ENCODE results near the gene YPEL2.
"Not testable (repeated sequence)": the region's sequence is repeated elsewhere in the genome, so short reads cannot be mapped to it uniquely, and the experiment has no call there.

The YPEL2 gene

DNA sequence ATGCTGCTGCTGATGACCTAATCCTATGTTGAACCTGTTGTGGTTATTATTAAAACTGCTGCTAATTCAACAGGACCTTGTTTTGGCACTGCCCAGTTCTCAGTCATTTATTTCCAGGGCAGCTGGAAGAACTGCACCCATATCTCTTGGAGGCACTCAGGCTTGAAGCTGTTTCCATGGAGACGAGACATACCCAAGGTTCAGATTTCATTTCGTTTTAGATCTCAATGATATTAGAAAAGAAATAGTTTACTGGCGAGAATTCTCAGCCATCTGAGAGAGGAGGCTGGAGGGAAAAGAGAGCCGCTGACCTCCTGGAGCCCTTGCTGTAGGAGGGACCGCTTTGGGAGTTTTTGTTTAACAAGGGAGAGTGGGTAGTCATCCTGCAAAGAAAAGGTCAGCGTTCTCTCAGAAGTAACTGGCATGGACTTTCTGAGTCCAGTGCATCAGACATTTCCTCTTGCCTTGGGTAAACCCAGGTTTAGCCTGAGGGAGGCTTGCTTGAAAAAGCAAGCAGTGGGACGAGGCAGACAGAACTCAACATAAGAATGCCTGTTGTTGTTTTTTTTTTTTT is 75.4 kb downstream of the YPEL2 start:
- H3K4me1 Mint-ChIP-seq = peaks cover 31% of the 10 kb centered on the region
- H3K27me3 Mint-ChIP-seq (ENCODE audit: low read depth) = no peaks in the 10 kb centered on the region
- peak overlapping the region; percentile 92 to 97 (median 96) for H3K27ac Mint-ChIP-seq
- H3K9me3 Mint-ChIP-seq = peaks cover 4% of the 10 kb centered on the region
- TF ChIP-seq, protein P1, sequence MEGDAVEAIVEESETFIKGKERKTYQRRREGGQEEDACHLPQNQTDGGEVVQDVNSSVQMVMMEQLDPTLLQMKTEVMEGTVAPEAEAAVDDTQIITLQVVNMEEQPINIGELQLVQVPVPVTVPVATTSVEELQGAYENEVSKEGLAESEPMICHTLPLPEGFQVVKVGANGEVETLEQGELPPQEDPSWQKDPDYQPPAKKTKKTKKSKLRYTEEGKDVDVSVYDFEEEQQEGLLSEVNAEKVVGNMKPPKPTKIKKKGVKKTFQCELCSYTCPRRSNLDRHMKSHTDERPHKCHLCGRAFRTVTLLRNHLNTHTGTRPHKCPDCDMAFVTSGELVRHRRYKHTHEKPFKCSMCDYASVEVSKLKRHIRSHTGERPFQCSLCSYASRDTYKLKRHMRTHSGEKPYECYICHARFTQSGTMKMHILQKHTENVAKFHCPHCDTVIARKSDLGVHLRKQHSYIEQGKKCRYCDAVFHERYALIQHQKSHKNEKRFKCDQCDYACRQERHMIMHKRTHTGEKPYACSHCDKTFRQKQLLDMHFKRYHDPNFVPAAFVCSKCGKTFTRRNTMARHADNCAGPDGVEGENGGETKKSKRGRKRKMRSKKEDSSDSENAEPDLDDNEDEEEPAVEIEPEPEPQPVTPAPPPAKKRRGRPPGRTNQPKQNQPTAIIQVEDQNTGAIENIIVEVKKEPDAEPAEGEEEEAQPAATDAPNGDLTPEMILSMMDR (IDR thresholded peaks at IDR 0.05; ENCODE audit: unreplicated experiment in 3 of 3) = no peak
- peak overlapping the region; percentile 17 to 58 (median 31) for H3K4me3 Mint-ChIP-seq
- H3K36me3 Mint-ChIP-seq (ENCODE audit: low read depth) = peaks cover 22% of the 10 kb centered on the region

DNA sequence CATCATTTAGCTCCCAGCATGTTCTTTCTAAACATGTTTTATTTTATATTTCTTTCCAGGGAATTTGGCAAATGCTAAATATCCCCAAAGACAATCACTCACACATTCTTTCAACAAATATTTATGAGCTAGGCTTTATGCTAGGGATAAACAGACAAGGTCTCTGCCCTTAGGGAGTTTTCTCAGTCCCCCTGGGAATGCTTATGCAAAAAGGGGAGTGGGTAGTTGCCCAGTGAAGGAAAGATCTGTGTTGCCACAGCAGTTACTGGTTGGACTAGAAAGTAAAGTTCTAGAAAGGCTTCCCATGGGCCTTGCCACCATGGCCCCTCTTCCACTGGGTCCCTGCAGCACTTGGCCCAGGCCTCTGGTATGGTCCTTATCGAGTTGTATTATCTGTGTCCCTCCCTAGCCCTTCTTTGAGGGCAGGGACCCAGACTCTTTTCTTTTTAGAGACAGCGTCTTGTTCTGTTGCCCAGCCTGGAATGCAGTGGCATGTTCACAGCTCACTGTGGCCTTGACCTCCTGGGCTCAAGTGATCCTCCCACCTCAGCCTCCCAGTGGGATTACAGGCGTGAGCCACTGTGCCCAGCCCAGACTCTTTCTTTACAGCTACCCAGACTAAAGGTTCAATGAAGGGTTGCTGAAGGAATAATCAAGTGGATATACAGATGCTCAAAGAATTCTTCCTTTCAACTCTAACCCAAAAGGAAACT is 78.0 kb downstream of the YPEL2 start:
- H3K27ac Mint-ChIP-seq = peak overlapping the region; percentile 34 to 78 (median 62)
- no peak overlapping the region for H3K4me3 Mint-ChIP-seq
- H3K9me3 Mint-ChIP-seq = peaks cover 4% of the 10 kb centered on the region
- TF ChIP-seq, protein P1 (IDR thresholded peaks at IDR 0.05; ENCODE audit: unreplicated experiment in 3 of 3) = no peak
- H3K4me1 Mint-ChIP-seq = peaks cover 28% of the 10 kb centered on the region
- peaks cover 5% of the 10 kb centered on the region for H3K27me3 Mint-ChIP-seq (ENCODE audit: low read depth)
- H3K36me3 Mint-ChIP-seq (ENCODE audit: low read depth) = peaks cover 10% of the 10 kb centered on the region

DNA sequence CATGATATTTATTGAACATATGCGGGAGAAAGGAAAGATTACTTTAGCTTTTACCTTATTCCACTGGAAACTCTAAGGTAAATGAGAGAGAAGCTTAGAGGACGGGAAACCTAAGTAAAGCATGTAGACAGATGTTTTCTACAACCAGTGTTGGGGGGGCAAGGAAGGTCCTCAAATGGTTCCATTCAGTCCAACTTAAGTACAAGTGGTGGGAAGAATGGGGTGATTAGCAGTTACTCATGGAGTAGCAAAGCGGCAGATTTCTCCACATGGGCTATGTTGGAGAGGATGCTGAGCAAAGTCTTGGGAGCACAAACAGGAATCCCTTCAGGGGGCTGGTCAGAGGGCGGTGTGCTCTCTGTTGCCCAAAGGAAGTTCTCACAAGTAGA is 78.6 kb downstream of the YPEL2 start:
- no peak overlapping the region for H3K4me3 Mint-ChIP-seq

DNA sequence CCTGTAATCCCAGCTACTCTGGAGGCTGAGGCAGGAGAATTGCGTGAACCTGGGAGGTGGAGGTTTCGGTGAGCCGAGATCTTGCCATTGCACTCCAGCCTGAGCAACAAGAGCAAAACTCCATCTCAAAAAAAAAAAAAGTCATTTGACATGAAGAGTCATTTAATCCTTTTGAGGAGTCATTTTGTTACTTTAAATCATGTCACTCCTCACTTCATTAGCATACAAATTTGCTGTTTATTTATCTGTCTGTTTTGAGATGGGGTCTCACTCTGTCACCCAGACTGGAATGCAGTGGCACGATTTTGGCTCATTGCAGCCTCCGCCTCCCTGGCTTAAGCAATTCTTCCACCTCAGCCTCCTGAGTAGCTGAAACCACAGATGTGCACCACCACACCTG is 81.0 kb downstream of the YPEL2 start:
- not testable (repeated sequence) for H3K36me3 Mint-ChIP-seq (ENCODE audit: low read depth); H3K9me3 Mint-ChIP-seq; H3K4me3 Mint-ChIP-seq
- H3K27ac Mint-ChIP-seq = peak overlapping the region in 1 of 3 experiments; percentile 50
- H3K4me1 Mint-ChIP-seq = peaks cover 10% of the 10 kb centered on the region
- H3K27me3 Mint-ChIP-seq (ENCODE audit: low read depth) = peaks cover 11% of the 10 kb centered on the region

More for the DNA sequence above, 78.6 kb downstream of the YPEL2 start:
- TF ChIP-seq, protein P1 (IDR thresholded peaks at IDR 0.05; ENCODE audit: unreplicated experiment in 3 of 3) = no peak
- Mint-ChIP-seq H3K36me3 (ENCODE audit: low read depth) (peaks cover 8% of the 10 kb centered on the region), H3K4me1 (peaks cover 27% of the 10 kb centered on the region), H3K27me3 (ENCODE audit: low read depth) (peaks cover 5% of the 10 kb centered on the region), H3K27ac (no peak overlapping the region), H3K9me3 (peaks cover 4% of the 10 kb centered on the region)

DNA sequence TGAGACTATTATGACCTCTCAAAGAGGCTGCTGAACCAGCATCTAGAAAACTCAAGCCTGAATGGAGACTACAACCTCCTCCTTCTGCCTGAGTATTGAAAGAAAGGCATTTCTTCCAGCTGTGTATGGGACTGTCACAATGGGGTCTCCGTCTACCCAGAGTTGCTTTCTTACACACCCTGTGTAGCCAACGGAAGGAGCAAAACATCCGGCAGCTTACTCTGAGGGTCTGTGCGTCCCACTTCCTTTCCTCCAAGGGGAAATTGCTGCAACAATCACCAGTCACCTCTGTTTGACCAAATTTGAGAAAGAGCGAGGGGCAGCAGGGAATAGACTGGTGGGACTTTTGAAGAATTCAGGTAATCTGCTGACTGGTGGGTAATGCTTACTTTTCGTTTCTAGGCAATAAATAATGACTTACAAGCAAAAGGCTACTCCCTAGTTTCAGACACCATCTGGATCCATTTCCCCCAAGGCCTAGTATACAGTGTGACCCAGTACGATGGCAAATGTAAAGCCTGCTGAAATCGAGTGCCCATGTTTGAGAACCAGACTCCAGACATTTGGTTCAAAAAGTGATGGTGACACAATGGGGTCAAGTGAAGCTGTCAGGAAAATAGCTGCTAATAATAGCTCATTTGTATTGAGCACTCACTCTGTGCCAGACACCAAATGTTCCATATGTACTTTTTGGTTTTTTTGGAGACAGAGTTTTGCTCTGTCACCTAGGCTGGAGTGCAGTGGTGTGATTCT is 81.7 kb downstream of the YPEL2 start:
- TF ChIP-seq, protein P1 (IDR thresholded peaks at IDR 0.05; ENCODE audit: unreplicated experiment in 3 of 3) = no peak
- H3K36me3 Mint-ChIP-seq (ENCODE audit: low read depth) = peaks cover 8% of the 10 kb centered on the region
- peaks cover 10% of the 10 kb centered on the region for H3K4me1 Mint-ChIP-seq
- peaks cover 4% of the 10 kb centered on the region for H3K9me3 Mint-ChIP-seq
- peak overlapping the region in 2 of 3 experiments; percentile 50 to 55 for H3K27ac Mint-ChIP-seq
- no peak overlapping the region for H3K4me3 Mint-ChIP-seq
- H3K27me3 Mint-ChIP-seq (ENCODE audit: low read depth) = peaks cover 11% of the 10 kb centered on the region

DNA sequence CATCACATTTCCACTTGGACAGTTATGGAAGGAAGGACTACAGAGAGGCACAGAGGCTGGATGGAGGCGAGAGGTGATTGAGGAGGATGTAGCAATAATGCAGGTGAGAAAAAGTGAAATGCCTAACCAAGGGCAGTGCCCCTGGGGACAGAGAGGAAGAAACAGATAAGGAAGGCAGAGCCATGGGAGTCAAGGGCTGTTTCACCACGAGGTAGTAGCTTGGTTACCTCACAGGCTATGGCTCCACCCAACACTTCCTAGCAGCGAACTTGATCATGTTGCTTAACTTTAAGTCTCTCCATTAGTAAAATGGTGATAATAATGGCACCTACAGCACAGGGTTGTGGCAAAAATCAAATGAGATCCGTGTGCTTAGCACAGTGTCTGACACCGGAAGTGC is 83.9 kb downstream of the YPEL2 start:
- peaks cover 13% of the 10 kb centered on the region for H3K4me1 Mint-ChIP-seq
- TF ChIP-seq, protein P1 (IDR thresholded peaks at IDR 0.05; ENCODE audit: unreplicated experiment in 3 of 3) = no peak
- H3K4me3 Mint-ChIP-seq = no peak overlapping the region
- no peaks in the 10 kb centered on the region for H3K9me3 Mint-ChIP-seq
- H3K36me3 Mint-ChIP-seq (ENCODE audit: low read depth) = peaks cover 4% of the 10 kb centered on the region
- H3K27me3 Mint-ChIP-seq (ENCODE audit: low read depth) = peaks cover 11% of the 10 kb centered on the region
- H3K27ac Mint-ChIP-seq = no peak overlapping the region
